OCI-LY3 (cell line): Measurements from ENCODE around the gene CYB561A3.

Experiments used
- EZH2phosphoT487 ChIP-seq: fragments of 200-600 bp; shearing (Covaris generic); IDR thresholded peaks from 2 replicates; pipeline ENCODE4 v1.6.1; 2018; ENCODE audit warnings: antibody characterized with exemption, mixed run types, low read depth
- TF ChIP-seq, protein P1 (sequence below): fragments of 200-600, 300-600 bp; sonication (generic); IDR thresholded peaks from 2 replicates; pipeline ENCODE4 v1.5.1; 2014; ENCODE audit warnings: antibody characterized with exemption, low read length, low read depth

DNA sequence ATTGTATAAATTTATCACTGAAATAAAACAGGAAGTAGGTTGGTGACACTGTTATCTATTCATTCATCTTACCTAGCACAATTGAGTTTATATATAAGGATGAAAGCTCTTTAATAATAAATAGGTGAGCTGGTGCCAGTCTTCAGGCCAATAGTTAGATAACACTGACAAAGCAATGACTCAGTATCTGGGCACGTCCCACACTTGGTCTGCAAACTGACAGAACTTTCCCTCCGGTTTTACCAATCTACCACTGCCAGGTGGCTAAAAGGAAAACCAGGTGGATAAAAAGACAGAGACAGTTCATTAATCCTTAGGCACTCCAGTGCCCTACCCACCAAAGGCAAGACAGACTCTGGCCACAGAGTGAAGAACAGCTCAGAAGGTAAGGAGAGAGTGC, 46.4 kb downstream of the CYB561A3 start:
- TF ChIP-seq, protein P1, sequence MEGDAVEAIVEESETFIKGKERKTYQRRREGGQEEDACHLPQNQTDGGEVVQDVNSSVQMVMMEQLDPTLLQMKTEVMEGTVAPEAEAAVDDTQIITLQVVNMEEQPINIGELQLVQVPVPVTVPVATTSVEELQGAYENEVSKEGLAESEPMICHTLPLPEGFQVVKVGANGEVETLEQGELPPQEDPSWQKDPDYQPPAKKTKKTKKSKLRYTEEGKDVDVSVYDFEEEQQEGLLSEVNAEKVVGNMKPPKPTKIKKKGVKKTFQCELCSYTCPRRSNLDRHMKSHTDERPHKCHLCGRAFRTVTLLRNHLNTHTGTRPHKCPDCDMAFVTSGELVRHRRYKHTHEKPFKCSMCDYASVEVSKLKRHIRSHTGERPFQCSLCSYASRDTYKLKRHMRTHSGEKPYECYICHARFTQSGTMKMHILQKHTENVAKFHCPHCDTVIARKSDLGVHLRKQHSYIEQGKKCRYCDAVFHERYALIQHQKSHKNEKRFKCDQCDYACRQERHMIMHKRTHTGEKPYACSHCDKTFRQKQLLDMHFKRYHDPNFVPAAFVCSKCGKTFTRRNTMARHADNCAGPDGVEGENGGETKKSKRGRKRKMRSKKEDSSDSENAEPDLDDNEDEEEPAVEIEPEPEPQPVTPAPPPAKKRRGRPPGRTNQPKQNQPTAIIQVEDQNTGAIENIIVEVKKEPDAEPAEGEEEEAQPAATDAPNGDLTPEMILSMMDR: no peak
- TF ChIP-seq EZH2phosphoT487: no peak
